Measurements from ENCODE around the gene EVA1B. TPM values are rescaled to one million over a fixed set of nuclear protein-coding genes. Genes with fewer than 3 reads are reported as not detected.

EVA1B gene
- polyA plus RNA-seq, 1 experiment: 133 TPM

DNA sequence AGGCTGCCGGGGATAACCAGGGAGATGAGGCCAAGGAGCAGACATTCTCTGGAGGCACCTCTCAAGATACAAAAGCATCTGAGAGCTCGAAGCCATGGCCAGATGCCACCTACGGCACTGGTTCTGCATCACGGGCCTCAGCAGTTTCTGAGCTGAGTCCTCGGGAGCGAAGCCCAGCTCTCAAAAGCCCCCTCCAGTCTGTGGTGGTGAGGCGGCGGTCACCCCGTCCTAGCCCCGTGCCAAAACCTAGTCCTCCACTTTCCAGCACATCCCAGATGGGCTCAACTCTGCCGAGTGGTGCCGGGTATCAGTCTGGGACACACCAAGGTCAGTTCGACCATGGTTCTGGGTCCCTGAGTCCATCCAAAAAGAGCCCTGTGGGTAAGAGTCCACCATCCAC lies 36.6 kb downstream of the EVA1B start:
- Histone ChIP-seq H3K36me3 (ENCODE audit: control insufficient read depth, insufficient read depth, low read length) (peaks cover 27% of the 10 kb centered on the region), H3K27me3 (ENCODE audit: control insufficient read depth, insufficient read depth, low read length) (no peaks in the 10 kb centered on the region), H3K4me3 (ENCODE audit: low read depth, low read length) (no peak overlapping the region)
- no peak for TF ChIP-seq CTCF (IDR thresholded peaks at IDR 0.05; ENCODE audit: insufficient read depth, low read depth, low read length)
- no peak for DNase-seq (ENCODE audit: low read depth)
- ChIA-PET POLR2A (no interaction called here), CTCF (interaction anchor here (0.8 to 8.2 kb wide), 9 partner anchors 13 to 184 kb away, joined by 4 to 56 read pairs (median 7); partner anchors contain the start of gene TRAPPC3)

GRCh38 chr1:36285443-36286101 lies 37.9 kb downstream of the EVA1B start:
- H3K4me3 ChIP-seq (ENCODE audit: low read depth, low read length): no peak overlapping the region
- no peak for DNase-seq (ENCODE audit: low read depth)
- CTCF ChIA-PET: interaction anchor here (0.6 to 8.2 kb wide), 29 partner anchors 9 to 1149 kb away, joined by 3 to 56 read pairs (median 4); partner anchors contain the start of genes SH3D21, THRAP3 and TRAPPC3
- peaks cover 21% of the 10 kb centered on the region for H3K36me3 ChIP-seq (ENCODE audit: control insufficient read depth, insufficient read depth, low read length)
- no peaks in the 10 kb centered on the region for H3K27me3 ChIP-seq (ENCODE audit: control insufficient read depth, insufficient read depth, low read length)
- POLR2A ChIA-PET: interaction anchor here (0.5 to 1.0 kb wide), 2 partner anchors 14 to 30 kb away, joined by 3 to 7 read pairs; no protein-coding TSS in a partner anchor
- peak; percentile 68 for TF ChIP-seq CTCF (IDR thresholded peaks at IDR 0.05; ENCODE audit: insufficient read depth, low read depth, low read length)

GRCh38 chr1:36284517-36284916 lies 38.9 kb downstream of the EVA1B start:
- ChIA-PET POLR2A (no interaction called here), CTCF (interaction anchor here (1.0 to 8.2 kb wide), 13 partner anchors 10 to 188 kb away, joined by 3 to 56 read pairs (median 10); partner anchors contain the start of genes SH3D21, THRAP3 and TRAPPC3)
- no peak for DNase-seq (ENCODE audit: low read depth)
- Histone ChIP-seq H3K27me3 (ENCODE audit: control insufficient read depth, insufficient read depth, low read length) (no peaks in the 10 kb centered on the region), H3K4me3 (ENCODE audit: low read depth, low read length) (no peak overlapping the region), H3K36me3 (ENCODE audit: control insufficient read depth, insufficient read depth, low read length) (peaks cover 13% of the 10 kb centered on the region)
- TF ChIP-seq CTCF (IDR thresholded peaks at IDR 0.05; ENCODE audit: insufficient read depth, low read depth, low read length): no peak

DNA sequence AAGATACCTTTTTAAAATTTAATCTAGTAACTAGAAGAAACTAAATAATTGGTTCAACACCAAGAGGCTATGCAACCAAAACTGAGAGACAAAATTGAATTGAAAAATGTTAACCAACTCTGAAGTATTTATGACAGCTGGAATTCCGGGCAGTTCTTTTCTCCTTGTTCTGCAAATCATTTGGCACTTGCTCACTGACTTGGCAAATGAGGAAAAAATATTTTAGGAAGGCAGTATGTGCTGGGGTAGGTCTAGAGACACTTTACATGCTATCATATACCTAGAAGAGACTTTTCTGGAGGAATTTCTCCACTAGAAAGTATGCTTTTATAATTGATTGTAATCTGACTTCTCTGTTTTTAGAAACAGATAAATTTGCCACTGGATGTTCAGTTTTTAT lies 39.4 kb downstream of the EVA1B start:
- POLR2A ChIA-PET: no interaction called here
- Histone ChIP-seq H3K27me3 (ENCODE audit: control insufficient read depth, insufficient read depth, low read length) (no peaks in the 10 kb centered on the region), H3K36me3 (ENCODE audit: control insufficient read depth, insufficient read depth, low read length) (peaks cover 13% of the 10 kb centered on the region), H3K4me3 (ENCODE audit: low read depth, low read length) (no peak overlapping the region)
- no peak for TF ChIP-seq CTCF (IDR thresholded peaks at IDR 0.05; ENCODE audit: insufficient read depth, low read depth, low read length)
- CTCF ChIA-PET: interaction anchor here (0.8 to 2.4 kb wide), 4 partner anchors 96 to 134 kb away, joined by 3 to 20 read pairs (median 5); partner anchors contain the start of gene TRAPPC3
- no peak for DNase-seq (ENCODE audit: low read depth)

GRCh38 chr1:36279789-36280296 lies 43.6 kb downstream of the EVA1B start:
- no peak for DNase-seq (ENCODE audit: low read depth)
- ChIA-PET CTCF (interaction anchor here (1.4 to 1.7 kb wide), 4 partner anchors 11 to 130 kb away, joined by 3 to 5 read pairs (median 4); partner anchors contain the start of gene TRAPPC3), POLR2A (no interaction called here)
- no peaks in the 10 kb centered on the region for H3K27me3 ChIP-seq (ENCODE audit: control insufficient read depth, insufficient read depth, low read length)
- no peak for TF ChIP-seq CTCF (IDR thresholded peaks at IDR 0.05; ENCODE audit: insufficient read depth, low read depth, low read length)
- H3K36me3 ChIP-seq (ENCODE audit: control insufficient read depth, insufficient read depth, low read length): no peaks in the 10 kb centered on the region; the same call in 1 of the 2 replicates
- no peak overlapping the region for H3K4me3 ChIP-seq (ENCODE audit: low read depth, low read length)

Data from BJ (cell line).